OCI-LY7 (cell line): ENCODE data around the gene ADD2. TPM values are rescaled to one million over a fixed set of nuclear protein-coding genes. Genes with fewer than 3 reads are reported as not detected.
"Not testable (repeated sequence)": the region's sequence is repeated elsewhere in the genome, so short reads cannot be mapped to it uniquely, and the experiment has no call there.

Experiments
- BruUV-seq: library from RNA; stranded (reverse); fragments of 400-500 nt; replicated peaks from 2 replicates; lab custom pipeline; 2021; lab: Mats Ljungman, UMichigan
- CTCF ChIA-PET: fragments of 300-600 bp; sonication (Branson Sonifier 250); formaldehyde crosslinking; loops from one replicate; lab custom pipeline; 2022; ENCODE audit warnings: antibody characterized with exemption; ENCODE audit not compliant: unreplicated experiment; lab: Charles Lee
- POLR2A ChIA-PET: fragments of 300-600 bp; sonication (Branson Sonifier 250); formaldehyde crosslinking; loops from one replicate; lab custom pipeline; 2022; ENCODE audit warnings: antibody characterized with exemption; lab: Charles Lee
- DNase-seq: peaks from one replicate; pipeline ENCODE4 v3.0.0-alpha.2; 2015; ENCODE audit warnings: low spot score
- H2AFZ ChIP-seq: fragments of 200-600 bp; sonication (generic), shearing (Covaris generic); 2 replicates; pipeline ENCODE4 v1.6.1; 2014; ENCODE audit warnings: mild to moderate bottlenecking, antibody characterized with exemption, low read length, moderate library complexity
- H3K27ac ChIP-seq: fragments of 200-600 bp; sonication (generic); 2 replicates; pipeline ENCODE4 v1.5.1; 2014; ENCODE audit warnings: mixed run types, low read depth, mild to moderate bottlenecking, moderate library complexity, low read length, inconsistent platforms; ENCODE audit not compliant: poor library complexity, severe bottlenecking
- H3K36me3 ChIP-seq: fragments of 200-600 bp; sonication (generic); 2 replicates; pipeline ENCODE4 v1.6.1; 2014; ENCODE audit warnings: mild to moderate bottlenecking, antibody characterized with exemption, low read length, moderate library complexity, mixed read lengths; ENCODE audit not compliant: insufficient read depth
- H3K4me1 ChIP-seq: fragments of 200-600 bp; sonication (generic); 2 replicates; pipeline ENCODE4 v1.5.1; 2014; ENCODE audit warnings: mild to moderate bottlenecking, low read length; ENCODE audit not compliant: insufficient read depth, poor library complexity, severe bottlenecking
- H3K4me2 ChIP-seq: fragments of 200-600 bp; sonication (generic); 2 replicates; pipeline ENCODE4 v1.6.1; 2014; ENCODE audit warnings: mild to moderate bottlenecking, low read length
- H3K4me3 ChIP-seq: fragments of 200-600 bp; sonication (generic); 2 replicates; pipeline ENCODE4 v1.5.1; 2014; ENCODE audit warnings: mild to moderate bottlenecking, low read depth, low read length; ENCODE audit not compliant: poor library complexity, severe bottlenecking
- H3K79me2 ChIP-seq: fragments of 200-600 bp; sonication (generic); 2 replicates; pipeline ENCODE4 v1.6.1; 2016; ENCODE audit warnings: low read depth, mild to moderate bottlenecking, low read length, moderate library complexity, mixed read lengths; ENCODE audit not compliant: insufficient read depth
- H3K9me2 ChIP-seq: fragments of 200-600 bp; sonication (generic); 2 replicates; pipeline ENCODE4 v1.6.1; 2016; ENCODE audit warnings: mild to moderate bottlenecking, low read length, mixed read lengths; ENCODE audit not compliant: insufficient read depth
- H3K9me3 ChIP-seq: fragments of 200-600 bp; sonication (generic); 2 replicates; pipeline ENCODE4 v1.6.1; 2014; ENCODE audit warnings: mild to moderate bottlenecking, mixed run types, low read length, mixed read lengths
- H4K20me1 ChIP-seq: fragments of 200-600 bp; sonication (generic); 2 replicates; pipeline ENCODE4 v1.6.1; 2014; ENCODE audit warnings: mild to moderate bottlenecking, antibody characterized with exemption, low read length, moderate library complexity, mixed read lengths; ENCODE audit not compliant: insufficient read depth
- EZH2phosphoT487 ChIP-seq: fragments of 200-600 bp; sonication (generic); IDR thresholded peaks from 2 replicates; pipeline ENCODE4 v1.6.1; 2018; ENCODE audit warnings: low read depth, borderline replicate concordance, mild to moderate bottlenecking, mixed run types, antibody characterized with exemption, low read length, moderate library complexity, mixed read lengths
- intact Hi-C: fragments of 100-400 bp; cut with micrococcal nuclease; formaldehyde crosslinking; loops from one replicate; pipeline ENCODE4 v1.10.0; 2022; ENCODE audit not compliant: unreplicated experiment
- total RNA-seq, 2 experiments: library from RNA; depleted of rRNA in 1 of 2; stranded (reverse); fragments of >200 nt in 1 of 2; shearing (Covaris generic) in 1 of 2; gene quantifications; 2 replicates each; pipeline ENCODE4 v1.2.3, GENCODE V29; 2014 to 2022
- TF ChIP-seq, protein P1 (sequence below): fragments of 200-600 bp; sonication (generic); conservative IDR thresholded peaks from 2 replicates; pipeline ENCODE4 v1.5.1; 2014; ENCODE audit warnings: mild to moderate bottlenecking, antibody characterized with exemption, low read length, moderate library complexity, mixed read lengths

The ADD2 gene
- total RNA-seq, 2 experiments from 2014 or later, result not detected

DNA sequence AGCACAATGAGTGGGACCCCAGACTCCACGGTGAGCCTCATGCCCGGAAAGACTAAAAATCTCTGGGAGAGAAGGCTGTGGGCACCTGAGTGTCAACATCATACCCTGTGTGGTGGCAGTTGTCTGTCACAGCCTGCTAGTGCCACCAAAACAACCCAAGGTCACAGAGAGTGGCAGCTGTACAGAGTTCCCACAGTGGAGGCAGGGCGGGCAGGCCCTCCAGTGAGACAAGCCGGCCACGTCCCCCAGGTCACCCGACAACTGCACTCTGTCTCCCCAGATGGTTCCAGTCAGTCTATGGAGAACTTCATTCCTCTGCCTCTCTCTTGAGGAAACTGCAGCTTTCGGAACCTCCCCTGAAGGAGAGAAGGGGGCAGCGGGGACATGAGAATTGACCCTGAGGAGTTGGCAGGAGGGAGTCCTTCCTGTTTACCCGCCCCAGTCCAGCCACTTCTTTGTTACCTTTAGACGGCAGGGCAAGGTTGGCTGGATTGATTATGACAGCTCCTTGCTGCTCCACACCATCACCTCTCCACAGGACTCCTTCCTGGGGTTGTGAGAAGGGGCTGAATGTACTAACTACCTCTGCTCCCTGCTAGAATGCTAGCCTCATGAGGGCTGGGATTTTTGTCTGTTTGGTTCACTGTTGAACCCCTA, 33.7 kb upstream of the ADD2 start:
- Histone ChIP-seq H3K4me1 (no peaks in the 10 kb centered on the region), H3K9me3 (no peaks in the 10 kb centered on the region), H4K20me1 (no peaks in the 10 kb centered on the region), H3K27ac (no peak overlapping the region), H3K79me2 (no peaks in the 10 kb centered on the region), H3K4me3 (no peak overlapping the region), H2AFZ (no peak overlapping the region), H3K36me3 (no peaks in the 10 kb centered on the region), H3K9me2 (no peaks in the 10 kb centered on the region), H3K4me2 (no peak overlapping the region)
- TF ChIP-seq EZH2phosphoT487, result no peak
- TF ChIP-seq, protein P1, sequence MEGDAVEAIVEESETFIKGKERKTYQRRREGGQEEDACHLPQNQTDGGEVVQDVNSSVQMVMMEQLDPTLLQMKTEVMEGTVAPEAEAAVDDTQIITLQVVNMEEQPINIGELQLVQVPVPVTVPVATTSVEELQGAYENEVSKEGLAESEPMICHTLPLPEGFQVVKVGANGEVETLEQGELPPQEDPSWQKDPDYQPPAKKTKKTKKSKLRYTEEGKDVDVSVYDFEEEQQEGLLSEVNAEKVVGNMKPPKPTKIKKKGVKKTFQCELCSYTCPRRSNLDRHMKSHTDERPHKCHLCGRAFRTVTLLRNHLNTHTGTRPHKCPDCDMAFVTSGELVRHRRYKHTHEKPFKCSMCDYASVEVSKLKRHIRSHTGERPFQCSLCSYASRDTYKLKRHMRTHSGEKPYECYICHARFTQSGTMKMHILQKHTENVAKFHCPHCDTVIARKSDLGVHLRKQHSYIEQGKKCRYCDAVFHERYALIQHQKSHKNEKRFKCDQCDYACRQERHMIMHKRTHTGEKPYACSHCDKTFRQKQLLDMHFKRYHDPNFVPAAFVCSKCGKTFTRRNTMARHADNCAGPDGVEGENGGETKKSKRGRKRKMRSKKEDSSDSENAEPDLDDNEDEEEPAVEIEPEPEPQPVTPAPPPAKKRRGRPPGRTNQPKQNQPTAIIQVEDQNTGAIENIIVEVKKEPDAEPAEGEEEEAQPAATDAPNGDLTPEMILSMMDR, result no peak
- ChIA-PET CTCF (no interaction called here), POLR2A (interaction anchor here (0.7 kb wide), 1 partner anchor 9 kb away, joined by 8 read pairs; no protein-coding TSS in a partner anchor)
- no peak for DNase-seq
- BruUV-seq, result no TSS peak
- intact Hi-C loops, result no loop called here

DNA sequence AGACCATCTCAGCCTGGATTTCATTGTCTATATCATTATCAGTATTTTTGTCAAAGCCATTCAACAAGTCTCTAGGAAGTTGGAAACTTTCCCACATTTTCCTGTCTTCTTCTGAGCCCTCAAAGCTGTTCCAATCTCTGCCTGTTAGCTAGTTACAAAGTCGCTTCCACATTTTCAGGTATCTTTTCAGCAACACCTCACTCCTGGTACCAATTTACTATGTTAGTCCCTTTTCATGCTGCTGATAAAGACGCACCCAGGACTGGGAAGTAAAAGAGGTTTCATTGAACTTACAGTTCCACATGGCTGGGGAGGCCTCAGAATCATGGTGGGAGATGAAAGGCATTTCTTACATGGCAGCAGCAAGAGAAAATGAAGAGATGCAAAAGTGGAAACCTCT, 31.7 kb upstream of the ADD2 start:
- Histone ChIP-seq H3K4me1 (no peaks in the 10 kb centered on the region), H3K4me2 (no peak overlapping the region), H3K9me3 (no peaks in the 10 kb centered on the region), H3K36me3 (no peaks in the 10 kb centered on the region), H4K20me1 (no peaks in the 10 kb centered on the region), H3K4me3 (no peak overlapping the region), H3K79me2 (no peaks in the 10 kb centered on the region), H3K27ac (no peak overlapping the region), H2AFZ (no peak overlapping the region), H3K9me2 (no peaks in the 10 kb centered on the region)
- intact Hi-C loops, result no loop called here
- no peak for TF ChIP-seq EZH2phosphoT487
- TF ChIP-seq, protein P1, result no peak
- CTCF ChIA-PET, result no interaction called here
- BruUV-seq, result no TSS peak
- DNase-seq, result no peak
- POLR2A ChIA-PET, result interaction anchor here (0.6 kb wide), 1 partner anchor 33 kb away, joined by 3 read pairs; no protein-coding TSS in a partner anchor

DNA sequence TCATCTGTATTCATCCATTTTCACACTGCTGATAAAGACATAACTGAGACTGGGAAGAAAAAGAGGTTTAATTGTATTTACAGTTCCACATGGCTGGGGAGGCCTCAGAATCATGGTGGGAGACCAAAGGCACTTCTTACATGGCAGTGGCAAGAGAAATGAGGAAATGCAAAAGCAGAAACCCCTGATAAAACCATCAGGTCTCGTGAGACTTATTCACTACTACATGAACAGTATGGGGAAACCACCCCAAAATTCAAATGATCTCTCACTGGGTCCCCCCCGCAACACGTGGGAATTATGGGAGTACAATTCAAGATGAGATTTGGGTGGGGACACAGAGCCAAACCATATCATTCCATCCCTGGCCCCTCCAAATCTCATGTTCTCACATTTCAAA, 30.0 kb upstream of the ADD2 start:
- H4K20me1 ChIP-seq, H3K79me2 ChIP-seq, H2AFZ ChIP-seq, DNase-seq, intact Hi-C loops, H3K27ac ChIP-seq, H3K9me3 ChIP-seq, H3K4me3 ChIP-seq, H3K4me2 ChIP-seq, H3K4me1 ChIP-seq, H3K36me3 ChIP-seq, CTCF ChIA-PET, H3K9me2 ChIP-seq, POLR2A ChIA-PET, BruUV-seq: not testable (repeated sequence)
